ENCODE data around the gene VSTM2B. TPM values are rescaled to one million over a fixed set of nuclear protein-coding genes. Genes with fewer than 3 reads are reported as not detected.

VSTM2B gene
- total and polyA plus RNA-seq, 11 donors: not detected

GRCh38 chr19:29501816-29502580 lies 23.8 kb upstream of the VSTM2B start:
- DNase-seq (no peak), ATAC-seq (no peak)
- intact Hi-C loops (cut with DNase I): no loop called here
- H3K9me3 ChIP-seq: no peaks in the 10 kb centered on the region
- H3K27me3 ChIP-seq: peaks cover 0 to 8% (median 0%) of the 10 kb centered on the region in 9 donors
- no peak overlapping the region for H3K4me3 ChIP-seq
- H3K4me1 ChIP-seq: no peaks in the 10 kb centered on the region
- H3K36me3 ChIP-seq: no peaks in the 10 kb centered on the region
- no peak for TF ChIP-seq CTCF (IDR thresholded peaks at IDR 0.05)
- no peak for TF ChIP-seq POLR2A (IDR thresholded peaks at IDR 0.05)
- WGBS, 4 donors: 79 to 86% (median 82%) methylated on average over 15 to 18 of the region's 18 CpGs
- no peak overlapping the region for H3K27ac ChIP-seq

GRCh38 chr19:29502581-29502850 lies 23.3 kb upstream of the VSTM2B start:
- no peak overlapping the region for H3K4me3 ChIP-seq
- 71 to 79% (median 76%) methylated on average over 3 of the region's 3 CpGs for WGBS, 4 donors
- H3K27ac ChIP-seq: no peak overlapping the region
- H3K9me3 ChIP-seq: no peaks in the 10 kb centered on the region
- no peaks in the 10 kb centered on the region for H3K36me3 ChIP-seq
- intact Hi-C loops (cut with DNase I): no loop called here
- H3K27me3 ChIP-seq: peaks cover 0 to 8% (median 0%) of the 10 kb centered on the region in 9 donors
- no peak for DNase-seq
- H3K4me1 ChIP-seq: no peaks in the 10 kb centered on the region
- no peak for ATAC-seq
- TF ChIP-seq CTCF (IDR thresholded peaks at IDR 0.05): no peak
- no peak for TF ChIP-seq POLR2A (IDR thresholded peaks at IDR 0.05)

- 64 to 70% (median 67%) methylated on average over 12 of the region's 12 CpGs for WGBS, 4 donors
- intact Hi-C loops (cut with DNase I): no loop called here
- no peaks in the 10 kb centered on the region for H3K4me1 ChIP-seq
- TF ChIP-seq POLR2A (IDR thresholded peaks at IDR 0.05) (no peak), CTCF (IDR thresholded peaks at IDR 0.05) (no peak)
- DNase-seq: no peak
- H3K27ac ChIP-seq: no peak overlapping the region
- no peaks in the 10 kb centered on the region for H3K9me3 ChIP-seq
- H3K4me3 ChIP-seq: no peak overlapping the region
- H3K36me3 ChIP-seq: no peaks in the 10 kb centered on the region
- no peak for ATAC-seq
- H3K27me3 ChIP-seq: peaks cover 0 to 13% (median 0%) of the 10 kb centered on the region in 9 donors
These were observed 22.5 kb upstream of the VSTM2B start for GRCh38 chr19:29503140-29503758.

GRCh38 chr19:29503785-29504184 lies 22.0 kb upstream of the VSTM2B start:
- no peak for DNase-seq
- 78 to 82% (median 80%) methylated on average over 10 of the region's 10 CpGs for WGBS, 4 donors
- TF ChIP-seq POLR2A (IDR thresholded peaks at IDR 0.05): no peak
- no peak for TF ChIP-seq CTCF (IDR thresholded peaks at IDR 0.05)
- no peak overlapping the region for H3K4me3 ChIP-seq
- peaks cover 0 to 13% (median 0%) of the 10 kb centered on the region in 9 donors for H3K27me3 ChIP-seq
- no peaks in the 10 kb centered on the region for H3K4me1 ChIP-seq
- H3K27ac ChIP-seq: no peak overlapping the region
- intact Hi-C loops (cut with DNase I): no loop called here
- H3K36me3 ChIP-seq: no peaks in the 10 kb centered on the region
- ATAC-seq: no peak
- H3K9me3 ChIP-seq: no peaks in the 10 kb centered on the region

Data from heart left ventricle (tissue), 16 donors.